ENCODE data around the gene ATP11A. TPM values are rescaled to one million over a fixed set of nuclear protein-coding genes. Genes with fewer than 3 reads are reported as not detected.

Gene ATP11A
- total RNA-seq, 1 experiment from 2014 or later: 9.4 TPM

DNA sequence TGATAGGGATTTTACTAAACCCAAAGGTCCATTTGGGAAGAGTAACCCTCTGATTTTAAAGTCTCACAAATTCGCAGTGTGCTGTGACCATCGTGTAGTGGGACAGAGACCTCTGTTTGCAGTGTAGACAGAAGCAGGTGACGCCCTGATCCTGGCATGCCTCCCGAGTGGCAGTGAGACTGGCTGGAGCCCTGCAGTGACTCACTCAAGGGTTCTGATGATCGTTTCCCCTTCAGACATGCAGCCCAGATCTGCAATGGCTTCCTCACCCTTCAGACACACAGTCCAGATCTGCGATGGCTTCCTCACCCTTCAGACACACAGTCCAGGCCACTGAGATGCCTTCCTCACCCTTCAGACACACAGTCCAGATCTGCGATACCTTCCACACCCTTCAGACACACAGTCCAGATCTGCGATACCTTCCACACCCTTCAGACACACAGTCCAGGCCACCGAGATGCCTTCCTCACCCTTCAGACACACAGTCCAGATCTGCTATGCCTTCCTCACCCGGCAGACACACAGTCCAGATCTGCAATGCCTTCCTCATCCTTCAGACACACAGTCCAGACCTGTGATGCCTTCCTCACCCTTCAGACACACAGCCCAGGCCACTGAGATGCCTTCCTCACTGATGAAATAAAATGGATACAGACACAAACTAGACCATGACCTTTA is 125.2 kb downstream of the ATP11A start:
- intact Hi-C loops (cut with micrococcal nuclease; ENCODE audit: unreplicated experiment): no loop called here
- no TSS peak for BruUV-seq (replicated peaks)
- TF ChIP-seq EZH2 (IDR thresholded peaks at IDR 0.05; ENCODE audit: borderline replicate concordance, low read depth, low read length, poor library complexity, severe bottlenecking): no peak
- TF ChIP-seq, protein P1, sequence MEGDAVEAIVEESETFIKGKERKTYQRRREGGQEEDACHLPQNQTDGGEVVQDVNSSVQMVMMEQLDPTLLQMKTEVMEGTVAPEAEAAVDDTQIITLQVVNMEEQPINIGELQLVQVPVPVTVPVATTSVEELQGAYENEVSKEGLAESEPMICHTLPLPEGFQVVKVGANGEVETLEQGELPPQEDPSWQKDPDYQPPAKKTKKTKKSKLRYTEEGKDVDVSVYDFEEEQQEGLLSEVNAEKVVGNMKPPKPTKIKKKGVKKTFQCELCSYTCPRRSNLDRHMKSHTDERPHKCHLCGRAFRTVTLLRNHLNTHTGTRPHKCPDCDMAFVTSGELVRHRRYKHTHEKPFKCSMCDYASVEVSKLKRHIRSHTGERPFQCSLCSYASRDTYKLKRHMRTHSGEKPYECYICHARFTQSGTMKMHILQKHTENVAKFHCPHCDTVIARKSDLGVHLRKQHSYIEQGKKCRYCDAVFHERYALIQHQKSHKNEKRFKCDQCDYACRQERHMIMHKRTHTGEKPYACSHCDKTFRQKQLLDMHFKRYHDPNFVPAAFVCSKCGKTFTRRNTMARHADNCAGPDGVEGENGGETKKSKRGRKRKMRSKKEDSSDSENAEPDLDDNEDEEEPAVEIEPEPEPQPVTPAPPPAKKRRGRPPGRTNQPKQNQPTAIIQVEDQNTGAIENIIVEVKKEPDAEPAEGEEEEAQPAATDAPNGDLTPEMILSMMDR (conservative IDR thresholded peaks at IDR 0.05; ENCODE audit: low read depth, low read length): no peak
- no peak for DNase-seq (ENCODE audit: low spot score)
- no peaks in the 10 kb centered on the region for H3K27me3 ChIP-seq (replicated peaks; ENCODE audit: insufficient read depth, low read depth, low read length, poor library complexity)
- no peaks in the 10 kb centered on the region for H3K9me3 ChIP-seq (ENCODE audit: low read depth, low read length, poor library complexity, severe bottlenecking)
- H3K4me1 ChIP-seq (ENCODE audit: insufficient read depth, low read length, poor library complexity, severe bottlenecking): no peaks in the 10 kb centered on the region
- H3K27ac ChIP-seq (ENCODE audit: low read depth, low read length, poor library complexity, severe bottlenecking): no peak overlapping the region
- H3K36me3 ChIP-seq (ENCODE audit: insufficient read depth, low read length, poor library complexity, severe bottlenecking): no peaks in the 10 kb centered on the region
- ChIA-PET POLR2A (ENCODE audit: low non-redundant PET) (no interaction called here), CTCF (no interaction called here)
- no peak overlapping the region for H3K4me3 ChIP-seq (ENCODE audit: low read depth, low read length, poor library complexity, severe bottlenecking)

DNA sequence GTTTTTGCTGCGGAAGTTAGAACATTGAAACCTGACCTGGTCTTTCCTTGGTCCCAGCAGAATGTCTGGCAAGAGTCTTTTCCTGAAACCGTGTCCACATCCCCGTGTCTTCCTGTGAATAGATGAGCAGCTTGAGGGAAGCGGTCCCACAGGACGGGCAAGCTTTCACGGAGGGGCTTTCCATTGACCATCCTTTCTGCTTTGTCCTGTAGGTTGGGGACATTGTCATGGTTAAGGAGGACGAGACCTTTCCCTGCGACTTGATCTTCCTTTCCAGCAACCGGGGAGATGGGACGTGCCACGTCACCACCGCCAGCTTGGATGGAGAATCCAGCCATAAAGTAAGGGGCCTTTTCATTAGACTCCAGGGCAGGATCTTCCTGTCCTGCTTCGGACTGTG is 126.0 kb downstream of the ATP11A start:
- Histone ChIP-seq H3K27ac (ENCODE audit: low read depth, low read length, poor library complexity, severe bottlenecking) (no peak overlapping the region), H3K4me1 (ENCODE audit: insufficient read depth, low read length, poor library complexity, severe bottlenecking) (no peaks in the 10 kb centered on the region), H3K9me3 (ENCODE audit: low read depth, low read length, poor library complexity, severe bottlenecking) (no peaks in the 10 kb centered on the region), H3K27me3 (replicated peaks; ENCODE audit: insufficient read depth, low read depth, low read length, poor library complexity) (no peaks in the 10 kb centered on the region), H3K36me3 (ENCODE audit: insufficient read depth, low read length, poor library complexity, severe bottlenecking) (no peaks in the 10 kb centered on the region), H3K4me3 (ENCODE audit: low read depth, low read length, poor library complexity, severe bottlenecking) (no peak overlapping the region)
- no peak for DNase-seq (ENCODE audit: low spot score)
- BruUV-seq (replicated peaks): no TSS peak
- intact Hi-C loops (cut with micrococcal nuclease; ENCODE audit: unreplicated experiment): no loop called here
- CTCF ChIA-PET: no interaction called here
- POLR2A ChIA-PET (ENCODE audit: low non-redundant PET): no interaction called here
- no peak for TF ChIP-seq EZH2 (IDR thresholded peaks at IDR 0.05; ENCODE audit: borderline replicate concordance, low read depth, low read length, poor library complexity, severe bottlenecking)

DNA sequence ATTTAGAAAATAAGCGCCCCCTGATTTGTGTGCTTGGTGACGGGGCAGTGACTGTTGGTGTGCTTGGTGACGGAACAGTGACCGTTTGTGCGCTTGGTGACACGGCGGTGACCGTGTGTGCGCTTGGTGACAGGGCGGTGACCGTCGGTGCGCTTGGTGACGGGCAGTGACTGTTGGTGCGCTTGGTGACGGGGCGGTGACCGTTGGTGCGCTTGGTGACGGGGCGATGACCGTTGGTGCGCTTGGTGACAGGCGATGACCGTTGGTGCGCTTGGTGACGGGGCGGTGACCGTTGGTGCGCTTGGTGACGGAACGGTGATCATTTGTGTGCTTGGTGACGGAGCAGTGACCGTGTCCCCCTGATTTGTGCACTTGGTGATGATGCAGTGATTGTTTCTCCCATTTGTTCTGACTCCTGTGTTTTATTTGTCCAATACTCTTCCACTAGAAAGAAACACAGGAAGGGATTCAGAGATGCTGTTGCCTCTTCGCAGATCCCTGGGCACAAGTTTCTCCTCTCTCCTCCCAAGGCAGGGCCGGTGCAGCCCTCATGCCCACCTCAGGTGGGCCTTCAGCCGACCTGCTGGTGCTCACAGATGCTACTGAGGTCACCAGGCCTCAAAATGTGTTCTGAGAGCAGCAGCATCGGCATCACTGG is 128.3 kb downstream of the ATP11A start:
- H3K27me3 ChIP-seq (replicated peaks; ENCODE audit: insufficient read depth, low read depth, low read length, poor library complexity): no peaks in the 10 kb centered on the region
- BruUV-seq (replicated peaks): no TSS peak
- TF ChIP-seq, protein P1 (conservative IDR thresholded peaks at IDR 0.05; ENCODE audit: low read depth, low read length): no peak
- no peak for TF ChIP-seq EZH2 (IDR thresholded peaks at IDR 0.05; ENCODE audit: borderline replicate concordance, low read depth, low read length, poor library complexity, severe bottlenecking)
- H3K36me3 ChIP-seq (ENCODE audit: insufficient read depth, low read length, poor library complexity, severe bottlenecking): no peaks in the 10 kb centered on the region
- H3K4me1 ChIP-seq (ENCODE audit: insufficient read depth, low read length, poor library complexity, severe bottlenecking): no peaks in the 10 kb centered on the region
- CTCF ChIA-PET: no interaction called here
- POLR2A ChIA-PET (ENCODE audit: low non-redundant PET): no interaction called here
- H3K27ac ChIP-seq (ENCODE audit: low read depth, low read length, poor library complexity, severe bottlenecking): no peak overlapping the region
- DNase-seq (ENCODE audit: low spot score): no peak
- H3K4me3 ChIP-seq (ENCODE audit: low read depth, low read length, poor library complexity, severe bottlenecking): no peak overlapping the region
- intact Hi-C loops (cut with micrococcal nuclease; ENCODE audit: unreplicated experiment): no loop called here
- H3K9me3 ChIP-seq (ENCODE audit: low read depth, low read length, poor library complexity, severe bottlenecking): no peaks in the 10 kb centered on the region

DNA sequence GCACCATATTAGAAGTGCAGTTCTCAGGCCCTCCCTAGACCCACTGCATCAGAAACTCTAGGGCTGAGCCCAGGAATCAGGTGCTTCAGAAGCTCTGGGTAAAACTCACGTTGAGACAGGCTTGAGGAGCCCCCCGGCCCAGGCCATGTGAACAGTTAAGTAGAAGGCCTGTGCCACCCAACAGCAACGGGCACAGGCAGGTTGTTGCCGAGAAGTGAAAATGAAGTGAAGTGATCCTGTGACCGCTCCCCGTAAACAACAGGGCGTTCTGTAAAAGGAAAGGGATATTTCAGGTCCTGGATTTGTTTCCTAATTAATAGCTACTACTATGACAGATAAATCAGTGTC is 128.8 kb downstream of the ATP11A start:
- Histone ChIP-seq H3K27ac (ENCODE audit: low read depth, low read length, poor library complexity, severe bottlenecking) (no peak overlapping the region), H3K4me1 (ENCODE audit: insufficient read depth, low read length, poor library complexity, severe bottlenecking) (no peaks in the 10 kb centered on the region), H3K4me3 (ENCODE audit: low read depth, low read length, poor library complexity, severe bottlenecking) (no peak overlapping the region), H3K36me3 (ENCODE audit: insufficient read depth, low read length, poor library complexity, severe bottlenecking) (no peaks in the 10 kb centered on the region), H3K27me3 (replicated peaks; ENCODE audit: insufficient read depth, low read depth, low read length, poor library complexity) (no peaks in the 10 kb centered on the region), H3K9me3 (ENCODE audit: low read depth, low read length, poor library complexity, severe bottlenecking) (no peaks in the 10 kb centered on the region)
- no peak for TF ChIP-seq EZH2 (IDR thresholded peaks at IDR 0.05; ENCODE audit: borderline replicate concordance, low read depth, low read length, poor library complexity, severe bottlenecking)
- TF ChIP-seq, protein P1 (conservative IDR thresholded peaks at IDR 0.05; ENCODE audit: low read depth, low read length): no peak
- no TSS peak for BruUV-seq (replicated peaks)
- ChIA-PET POLR2A (ENCODE audit: low non-redundant PET) (no interaction called here), CTCF (no interaction called here)
- intact Hi-C loops (cut with micrococcal nuclease; ENCODE audit: unreplicated experiment): no loop called here
- no peak for DNase-seq (ENCODE audit: low spot score)
